GM19238 (cell line): ENCODE data around the gene OR5A1.

Experiments used
- DNase-seq: peaks from one replicate; pipeline ENCODE4 v3.0.0; 2011; ENCODE audit warnings: low spot score; ENCODE audit not compliant: insufficient read length

The OR5A1 gene

DNA sequence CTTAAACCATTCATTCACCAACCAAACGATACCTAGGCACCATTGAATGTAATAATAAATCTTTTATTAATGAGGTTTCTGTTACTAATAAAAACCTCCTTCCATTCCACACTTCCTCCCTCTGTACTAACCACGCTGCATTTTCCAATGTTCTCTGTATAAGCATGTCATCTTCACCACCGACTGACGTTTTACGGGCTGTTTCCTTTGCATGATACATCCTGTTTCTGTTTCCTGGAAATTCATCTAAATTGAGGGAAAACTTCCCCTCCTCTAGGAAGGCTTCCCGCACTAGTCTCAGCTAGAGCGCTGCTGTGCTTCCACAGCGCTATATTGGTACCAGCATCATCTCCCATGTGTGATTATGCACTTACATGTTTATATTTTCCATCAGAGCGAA is 38.9 kb downstream of the OR5A1 start:
- no peak for DNase-seq

DNA sequence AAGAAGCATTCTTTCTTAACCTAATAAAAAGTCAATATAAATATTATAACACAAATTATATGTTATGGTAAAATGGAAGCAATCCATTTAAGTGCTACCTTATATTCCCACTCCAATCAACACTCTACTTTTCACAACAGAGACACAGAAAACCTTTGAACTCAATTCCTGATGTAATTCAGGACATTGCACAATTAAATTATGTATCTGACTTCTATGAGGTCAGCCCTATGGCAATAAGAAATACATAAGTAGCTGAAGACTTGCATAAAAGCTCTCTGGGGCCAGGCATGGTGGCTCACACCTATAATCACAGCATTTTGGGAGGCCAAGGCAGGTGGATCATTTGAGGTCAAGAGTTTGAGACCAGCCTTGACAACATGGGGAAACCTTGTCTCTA is 43.6 kb downstream of the OR5A1 start:
- no peak for DNase-seq

DNA sequence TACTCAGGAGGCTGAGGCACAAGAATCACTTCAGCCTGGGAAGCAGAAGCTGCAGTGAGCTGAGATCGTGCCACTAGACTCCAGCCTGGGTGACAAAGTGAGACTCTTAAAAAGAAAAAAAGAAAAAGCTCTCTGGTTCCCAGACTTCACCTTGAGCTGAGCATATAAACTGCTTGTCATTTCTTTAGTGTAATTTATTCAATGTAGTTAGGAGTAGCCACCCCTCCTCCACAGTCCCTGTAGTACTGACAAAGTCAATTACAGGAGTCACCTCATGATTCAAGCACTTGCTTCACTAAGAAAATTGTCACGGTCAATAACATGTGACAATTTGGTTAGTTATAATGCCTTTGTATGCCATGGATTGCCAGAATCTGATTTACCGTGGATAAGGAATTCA is 44.1 kb downstream of the OR5A1 start:
- DNase-seq, result no peak
